ENCODE results near the gene BFAR. TPM values are rescaled to one million over a fixed set of nuclear protein-coding genes. Genes with fewer than 3 reads are reported as not detected.

The BFAR gene
- polyA plus RNA-seq, 1 of the 3 experiments (the other 2 are of a cell fraction) = 48.3 TPM

DNA sequence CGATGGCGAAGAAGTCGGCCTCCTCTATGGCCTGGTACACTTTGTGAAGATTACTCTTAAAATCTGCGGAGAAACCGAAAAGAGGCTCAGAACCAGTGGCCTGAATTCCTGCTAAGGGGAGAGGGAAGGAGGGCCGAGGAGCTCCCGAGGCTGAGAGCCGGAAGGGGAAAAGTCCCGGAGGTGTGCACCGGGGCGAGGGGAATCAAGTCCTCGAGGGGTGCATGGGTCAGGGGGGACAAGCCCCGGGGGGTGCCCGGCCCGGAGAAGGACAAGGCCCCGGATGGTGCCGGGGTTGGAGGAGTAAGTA lies 3.2 kb upstream of the BFAR start:
- Histone ChIP-seq H3K27ac (ENCODE audit: low read depth in 2 of 2, low read length in 1 of 2) (peak overlapping the region; percentile 69 to 79), H3F3A (replicated peaks; ENCODE audit: insufficient read depth) (peaks cover 11% of the 10 kb centered on the region), H3K9me2 (no peaks in the 10 kb centered on the region), H2AFZ (ENCODE audit: low read depth) (peak overlapping the region; percentile 66; the same call in 1 of the 2 replicates), H3K9ac (peak overlapping the region; percentile 97), H3K4me3 (ENCODE audit: low read depth in 2 of 2, low read length in 1 of 2) (peak overlapping the region; percentile 77 to 91), H3K79me2 (ENCODE audit: insufficient read depth) (peaks cover 53% of the 10 kb centered on the region), H3K4me2 (peak overlapping the region; percentile 94), H4K20me1 (ENCODE audit: insufficient read depth) (peaks cover 11% of the 10 kb centered on the region), H3K36me3 (replicated peaks in 1 of 2; ENCODE audit: control insufficient read depth in 1 of 2, insufficient read depth in 2 of 2, low read length in 1 of 2) (peaks cover 15 to 35% of the 10 kb centered on the region in 2 experiments), H3K4me1 (ENCODE audit: control insufficient read depth in 1 of 2, insufficient read depth in 2 of 2, low read depth in 1 of 2, low read length in 1 of 2) (peaks cover 12 to 17% of the 10 kb centered on the region in 2 experiments; a peak in 3 of 4 replicates), H3K9me3 (no peaks in the 10 kb centered on the region), H3K27me3 (ENCODE audit: insufficient read depth) (no peaks in the 10 kb centered on the region)
- ChIA-PET CTCF (interaction anchor here (1.0 kb wide), 1 partner anchor 13 kb away, joined by 3 read pairs; no protein-coding TSS in a partner anchor), POLR2A (interaction anchor here (0.6 kb wide), 1 partner anchor 33 kb away, joined by 3 read pairs; no protein-coding TSS in a partner anchor)
- 2% methylated on average over 11 of the region's 17 CpGs for WGBS (ENCODE audit: low lambda C conversion rate)
- TF ChIP-seq ELF1 (IDR thresholded peaks at IDR 0.05) = no peak
- no peak for TF ChIP-seq MEF2A (IDR thresholded peaks at IDR 0.05; ENCODE audit: borderline replicate concordance, low read depth)
- TF ChIP-seq RCOR1 (IDR thresholded peaks at IDR 0.05; ENCODE audit: low read length) = no peak
- TF ChIP-seq GATA2 (CRISPR knock-in tag; IDR thresholded peaks at IDR 0.05) = no peak
- TF ChIP-seq TCF12 (IDR thresholded peaks at IDR 0.05) = no peak
- TF ChIP-seq POLR2AphosphoS5 (IDR thresholded peaks at IDR 0.05; ENCODE audit: low read depth, low read length) = no peak
- DNase-seq = no peak

DNA sequence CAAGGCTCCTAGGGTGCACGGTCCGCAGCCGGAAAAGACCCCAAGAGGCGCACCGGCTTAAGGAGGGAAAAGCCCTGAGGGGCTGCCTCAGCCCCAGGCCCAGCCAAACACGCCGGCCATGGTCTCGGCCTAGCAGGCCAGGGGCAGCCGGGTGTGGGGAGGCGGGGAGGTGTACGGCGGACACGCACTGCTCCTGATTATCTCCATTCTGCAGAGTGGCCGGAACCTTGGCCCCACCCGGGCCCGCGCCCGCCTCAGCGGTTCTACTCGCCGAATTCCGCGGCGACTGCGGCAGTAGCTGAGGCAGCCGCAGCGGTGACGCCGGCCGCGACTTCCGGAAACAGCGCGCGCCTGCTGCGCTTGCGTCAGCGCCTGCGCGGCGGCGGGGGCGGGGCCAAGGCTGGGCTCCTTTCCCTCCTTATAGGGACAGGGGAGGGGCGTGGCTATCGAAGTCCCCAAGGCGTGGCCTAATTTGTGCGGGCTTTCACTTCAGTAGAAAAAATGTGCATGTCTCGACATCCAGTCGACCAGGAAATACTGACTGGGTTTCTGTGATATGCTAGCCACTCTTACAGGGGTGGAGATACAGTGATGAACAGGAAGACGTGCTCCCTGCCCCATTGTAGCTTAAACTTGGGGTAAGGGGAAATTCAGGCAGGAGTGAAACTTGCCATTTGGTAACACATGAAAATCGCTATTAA lies 2.7 kb upstream of the BFAR start, which contains the start of gene PARN:
TSS of gene PARN (minus strand) at position 342 of the 701 bp plus-strand sequence. CDS start at position 207, 135 bp downstream.
- H3K9ac ChIP-seq = peak within 1 kb of the TSS; percentile 97
- no peaks in the 10 kb centered on the region for H3K9me2 ChIP-seq
- peaks cover 12 to 17% of the 10 kb centered on the region in 2 experiments; a peak in 3 of 4 replicates for H3K4me1 ChIP-seq (ENCODE audit: control insufficient read depth in 1 of 2, insufficient read depth in 2 of 2, low read depth in 1 of 2, low read length in 1 of 2)
- H3K4me3 ChIP-seq (ENCODE audit: low read depth in 2 of 2, low read length in 1 of 2) = peak within 1 kb of the TSS; percentile 77 to 91
- CTCF ChIA-PET = no interaction called here
- DNase-seq = peak; percentile 98
- H3K27me3 ChIP-seq (ENCODE audit: insufficient read depth) = no peaks in the 10 kb centered on the region
- H4K20me1 ChIP-seq (ENCODE audit: insufficient read depth) = peaks cover 16% of the 10 kb centered on the region
- no peaks in the 10 kb centered on the region for H3K9me3 ChIP-seq
- H3F3A ChIP-seq (replicated peaks; ENCODE audit: insufficient read depth) = peaks cover 11% of the 10 kb centered on the region
- H3K27ac ChIP-seq (ENCODE audit: low read depth in 2 of 2, low read length in 1 of 2) = peak within 1 kb of the TSS; percentile 79 to 82
- peak within 1 kb of the TSS; percentile 94 for H3K4me2 ChIP-seq
- 9% methylated on average over 12 of the region's 51 CpGs for WGBS (ENCODE audit: low lambda C conversion rate)
- H3K36me3 ChIP-seq (replicated peaks in 1 of 2; ENCODE audit: control insufficient read depth in 1 of 2, insufficient read depth in 2 of 2, low read length in 1 of 2) = peaks cover 15 to 34% of the 10 kb centered on the region in 2 experiments
- POLR2A ChIA-PET = interaction anchor here (0.6 kb wide), 1 partner anchor 33 kb away, joined by 3 read pairs; no protein-coding TSS in a partner anchor
- H2AFZ ChIP-seq (ENCODE audit: low read depth) = peak within 1 kb of the TSS; percentile 81; the same call in 1 of the 2 replicates
- peaks cover 58% of the 10 kb centered on the region for H3K79me2 ChIP-seq (ENCODE audit: insufficient read depth)
- TF ChIP-seq POLR2AphosphoS5 (IDR thresholded peaks at IDR 0.05; ENCODE audit: low read depth, low read length) = peak; percentile 76
- no peak for TF ChIP-seq JUND (IDR thresholded peaks at IDR 0.05)
- TF ChIP-seq NFIC (IDR thresholded peaks at IDR 0.05; ENCODE audit: borderline replicate concordance) = no peak
- TF ChIP-seq GATA2 (CRISPR knock-in tag; IDR thresholded peaks at IDR 0.05) = no peak
- TF ChIP-seq FOXM1 (IDR thresholded peaks at IDR 0.05; ENCODE audit: low read depth) = no peak
- TF ChIP-seq, protein P1, sequence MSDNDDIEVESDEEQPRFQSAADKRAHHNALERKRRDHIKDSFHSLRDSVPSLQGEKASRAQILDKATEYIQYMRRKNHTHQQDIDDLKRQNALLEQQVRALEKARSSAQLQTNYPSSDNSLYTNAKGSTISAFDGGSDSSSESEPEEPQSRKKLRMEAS (IDR thresholded peaks at IDR 0.05; ENCODE audit: low read depth) = peak; percentile 92
- no peak for TF ChIP-seq MEF2A (IDR thresholded peaks at IDR 0.05; ENCODE audit: borderline replicate concordance, low read depth)
- TF ChIP-seq TCF12 (IDR thresholded peaks at IDR 0.05) = no peak
- TF ChIP-seq RCOR1 (IDR thresholded peaks at IDR 0.05; ENCODE audit: low read length) = peak; percentile 26; the same call in 1 of the 2 replicates
- TF ChIP-seq, protein P2, sequence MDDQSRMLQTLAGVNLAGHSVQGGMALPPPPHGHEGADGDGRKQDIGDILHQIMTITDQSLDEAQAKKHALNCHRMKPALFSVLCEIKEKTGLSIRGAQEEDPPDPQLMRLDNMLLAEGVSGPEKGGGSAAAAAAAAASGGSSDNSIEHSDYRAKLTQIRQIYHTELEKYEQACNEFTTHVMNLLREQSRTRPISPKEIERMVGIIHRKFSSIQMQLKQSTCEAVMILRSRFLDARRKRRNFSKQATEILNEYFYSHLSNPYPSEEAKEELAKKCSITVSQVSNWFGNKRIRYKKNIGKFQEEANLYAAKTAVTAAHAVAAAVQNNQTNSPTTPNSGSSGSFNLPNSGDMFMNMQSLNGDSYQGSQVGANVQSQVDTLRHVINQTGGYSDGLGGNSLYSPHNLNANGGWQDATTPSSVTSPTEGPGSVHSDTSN (IDR thresholded peaks at IDR 0.05) = no peak
- TF ChIP-seq, protein P3, sequence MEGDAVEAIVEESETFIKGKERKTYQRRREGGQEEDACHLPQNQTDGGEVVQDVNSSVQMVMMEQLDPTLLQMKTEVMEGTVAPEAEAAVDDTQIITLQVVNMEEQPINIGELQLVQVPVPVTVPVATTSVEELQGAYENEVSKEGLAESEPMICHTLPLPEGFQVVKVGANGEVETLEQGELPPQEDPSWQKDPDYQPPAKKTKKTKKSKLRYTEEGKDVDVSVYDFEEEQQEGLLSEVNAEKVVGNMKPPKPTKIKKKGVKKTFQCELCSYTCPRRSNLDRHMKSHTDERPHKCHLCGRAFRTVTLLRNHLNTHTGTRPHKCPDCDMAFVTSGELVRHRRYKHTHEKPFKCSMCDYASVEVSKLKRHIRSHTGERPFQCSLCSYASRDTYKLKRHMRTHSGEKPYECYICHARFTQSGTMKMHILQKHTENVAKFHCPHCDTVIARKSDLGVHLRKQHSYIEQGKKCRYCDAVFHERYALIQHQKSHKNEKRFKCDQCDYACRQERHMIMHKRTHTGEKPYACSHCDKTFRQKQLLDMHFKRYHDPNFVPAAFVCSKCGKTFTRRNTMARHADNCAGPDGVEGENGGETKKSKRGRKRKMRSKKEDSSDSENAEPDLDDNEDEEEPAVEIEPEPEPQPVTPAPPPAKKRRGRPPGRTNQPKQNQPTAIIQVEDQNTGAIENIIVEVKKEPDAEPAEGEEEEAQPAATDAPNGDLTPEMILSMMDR (IDR thresholded peaks at IDR 0.05) = no peak
- TF ChIP-seq, protein P4, sequence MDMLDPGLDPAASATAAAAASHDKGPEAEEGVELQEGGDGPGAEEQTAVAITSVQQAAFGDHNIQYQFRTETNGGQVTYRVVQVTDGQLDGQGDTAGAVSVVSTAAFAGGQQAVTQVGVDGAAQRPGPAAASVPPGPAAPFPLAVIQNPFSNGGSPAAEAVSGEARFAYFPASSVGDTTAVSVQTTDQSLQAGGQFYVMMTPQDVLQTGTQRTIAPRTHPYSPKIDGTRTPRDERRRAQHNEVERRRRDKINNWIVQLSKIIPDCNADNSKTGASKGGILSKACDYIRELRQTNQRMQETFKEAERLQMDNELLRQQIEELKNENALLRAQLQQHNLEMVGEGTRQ (IDR thresholded peaks at IDR 0.05; ENCODE audit: borderline replicate concordance, low read depth, low read length) = no peak
- TF ChIP-seq FOXJ3 (CRISPR knock-in tag; IDR thresholded peaks at IDR 0.05) = no peak
- no peak for TF ChIP-seq RXRA (IDR thresholded peaks at IDR 0.05; ENCODE audit: borderline replicate concordance, low read depth)
- peak; percentile 95 for TF ChIP-seq NRF1 (IDR thresholded peaks at IDR 0.05; ENCODE audit: low read depth, low read length)
- TF ChIP-seq TEAD4 (IDR thresholded peaks at IDR 0.05; ENCODE audit: borderline replicate concordance, insufficient read depth) = 0 out of 2 replicates have a peak, but pooled peaks have one; percentile 54
- no peak for TF ChIP-seq YY1 (IDR thresholded peaks at IDR 0.05; ENCODE audit: low read depth)
- TF ChIP-seq TAF1 (IDR thresholded peaks at IDR 0.05; ENCODE audit: borderline replicate concordance, low read depth, low read length) = peak; percentile 77; the same call in 1 of the 2 replicates
- TF ChIP-seq MXI1 (IDR thresholded peaks at IDR 0.05; ENCODE audit: low read depth, low read length) = peak; percentile 75; the same call in 1 of the 2 replicates
- peak; percentile 53; the same call in 1 of the 2 replicates for TF ChIP-seq GABPA (IDR thresholded peaks at IDR 0.05; ENCODE audit: low read depth)
